ENCODE data around the gene P3H4.
"Not testable (repeated sequence)": the region's sequence is repeated elsewhere in the genome, so short reads cannot be mapped to it uniquely, and the experiment has no call there.

P3H4 gene, protein sequence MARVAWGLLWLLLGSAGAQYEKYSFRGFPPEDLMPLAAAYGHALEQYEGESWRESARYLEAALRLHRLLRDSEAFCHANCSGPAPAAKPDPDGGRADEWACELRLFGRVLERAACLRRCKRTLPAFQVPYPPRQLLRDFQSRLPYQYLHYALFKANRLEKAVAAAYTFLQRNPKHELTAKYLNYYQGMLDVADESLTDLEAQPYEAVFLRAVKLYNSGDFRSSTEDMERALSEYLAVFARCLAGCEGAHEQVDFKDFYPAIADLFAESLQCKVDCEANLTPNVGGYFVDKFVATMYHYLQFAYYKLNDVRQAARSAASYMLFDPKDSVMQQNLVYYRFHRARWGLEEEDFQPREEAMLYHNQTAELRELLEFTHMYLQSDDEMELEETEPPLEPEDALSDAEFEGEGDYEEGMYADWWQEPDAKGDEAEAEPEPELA

DNA sequence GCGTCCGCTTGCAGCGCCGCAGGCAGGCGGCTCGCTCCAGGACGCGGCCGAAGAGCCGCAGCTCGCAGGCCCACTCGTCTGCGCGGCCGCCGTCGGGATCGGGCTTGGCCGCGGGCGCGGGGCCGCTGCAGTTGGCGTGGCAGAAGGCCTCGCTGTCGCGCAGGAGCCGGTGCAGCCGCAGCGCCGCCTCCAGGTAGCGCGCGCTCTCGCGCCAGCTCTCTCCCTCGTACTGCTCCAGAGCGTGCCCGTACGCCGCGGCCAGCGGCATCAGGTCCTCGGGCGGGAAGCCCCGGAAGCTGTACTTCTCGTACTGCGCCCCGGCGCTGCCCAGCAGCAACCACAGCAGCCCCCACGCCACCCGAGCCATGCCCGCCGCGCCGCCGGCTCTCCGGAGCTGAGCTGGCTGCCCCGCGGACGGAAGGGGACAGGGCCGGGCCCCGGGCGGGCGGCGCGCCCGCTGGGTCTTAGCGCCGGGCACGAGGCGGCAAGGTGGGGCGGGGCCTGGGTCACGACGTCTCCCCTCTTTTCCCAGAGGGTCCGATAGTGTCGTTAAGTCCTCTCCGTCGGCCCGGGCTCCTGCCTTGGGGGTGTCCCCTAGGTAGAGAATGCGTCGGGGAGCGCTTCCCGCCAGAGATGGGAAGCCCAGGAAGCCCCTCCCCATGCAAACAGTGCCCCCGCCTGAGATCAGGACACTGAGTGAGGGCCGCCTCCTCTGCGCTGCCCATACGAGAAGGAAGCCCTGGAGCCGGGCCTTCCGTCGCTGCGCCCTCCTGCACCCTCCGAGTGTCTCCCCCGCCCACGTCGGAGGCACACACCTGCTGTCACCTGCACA lies at the start of gene P3H4:
TSS of gene P3H4 (minus strand) at position 401 of the 832 bp plus-strand sequence. CDS start at position 367, 34 bp downstream.
- peak; percentile 61 to 62 for DNase-seq

DNA sequence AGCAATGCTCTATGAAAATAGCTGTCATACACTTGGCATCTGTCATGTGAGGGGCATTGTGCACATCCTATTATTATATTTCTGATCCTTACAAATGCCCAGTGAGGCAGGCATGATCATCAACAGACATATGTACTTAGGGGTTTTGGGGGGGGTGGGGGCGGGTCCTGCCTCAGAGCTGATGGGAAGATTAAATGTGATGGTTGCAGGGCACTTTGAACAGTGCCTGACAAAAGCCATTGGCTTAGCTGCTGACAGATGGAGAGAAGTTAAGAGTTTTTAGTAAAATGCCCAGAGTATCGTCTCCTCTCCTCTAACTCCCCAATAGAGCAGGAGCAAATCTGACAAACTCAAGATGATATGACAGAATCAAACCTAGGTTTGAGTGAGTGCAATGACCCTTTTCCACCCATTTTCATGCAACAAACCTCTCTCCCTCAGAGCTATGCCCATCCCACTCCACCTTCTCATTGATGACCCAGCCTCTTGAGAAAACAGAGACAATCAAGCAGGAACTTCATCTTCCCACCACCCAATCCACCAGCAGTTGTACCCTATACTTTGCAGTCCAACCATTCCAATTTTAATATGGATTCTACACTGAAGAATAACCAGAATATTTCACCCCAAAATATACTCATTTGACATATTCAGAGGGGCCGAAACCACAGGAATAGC lies 48.6 kb upstream of the P3H4 start:
- DNase-seq: no peak

DNA sequence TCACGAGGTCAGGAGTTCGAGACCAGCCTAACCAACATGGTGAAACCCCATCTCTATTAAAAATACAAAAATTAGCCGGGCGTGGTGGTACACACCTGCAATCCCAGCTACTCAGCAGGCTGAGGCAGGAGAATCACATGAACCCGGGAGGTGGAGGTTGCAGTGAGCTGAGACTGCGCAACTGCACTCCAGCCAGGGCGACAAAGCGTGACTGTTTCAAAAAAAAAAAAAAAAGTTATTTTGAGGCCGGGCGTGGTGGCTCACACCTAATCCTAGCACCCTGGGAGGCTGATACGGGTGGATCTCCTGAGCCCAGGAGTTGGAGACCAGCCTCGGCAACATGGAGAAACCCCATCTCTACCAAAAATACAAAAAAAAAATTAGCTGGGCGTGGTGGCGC lies 39.6 kb upstream of the P3H4 start:
- not testable (repeated sequence) for DNase-seq

DNA sequence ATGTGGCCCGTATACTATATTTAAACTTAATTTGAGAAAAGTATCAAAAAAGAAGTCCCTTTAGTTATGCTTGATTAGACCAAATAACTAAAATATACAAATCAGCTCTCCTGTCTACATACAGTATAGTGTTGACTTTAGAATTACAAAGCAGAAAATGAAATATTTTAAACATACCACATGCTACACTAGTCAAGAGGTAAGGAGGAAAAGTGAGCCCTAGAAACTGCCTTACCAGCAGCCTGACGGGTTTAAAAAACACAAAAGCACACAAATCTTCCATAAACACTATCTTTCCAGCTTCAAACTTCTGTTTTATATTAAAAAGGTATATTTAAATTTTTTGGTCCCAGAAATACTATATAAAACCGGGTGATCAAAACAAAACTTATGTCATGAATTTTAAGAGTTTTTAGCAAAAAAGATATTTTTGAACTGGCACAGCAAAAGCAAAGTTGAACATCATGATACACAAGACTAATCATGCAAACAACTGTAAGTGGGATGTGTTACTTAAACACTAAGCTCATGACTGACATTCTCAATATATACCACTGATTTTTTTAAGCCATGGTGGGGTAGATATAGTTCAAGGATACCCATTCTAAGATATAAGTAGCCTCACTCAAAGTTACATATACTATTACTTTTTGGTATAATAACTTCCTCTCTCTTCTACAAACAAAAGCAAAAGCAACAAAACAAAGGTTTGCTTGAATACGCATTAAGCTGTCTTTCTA lies 37.7 kb upstream of the P3H4 start:
- no peak for DNase-seq

GRCh38 chr17:41848788-41849187 lies 37.0 kb upstream of the P3H4 start:
- DNase-seq: no peak

DNA sequence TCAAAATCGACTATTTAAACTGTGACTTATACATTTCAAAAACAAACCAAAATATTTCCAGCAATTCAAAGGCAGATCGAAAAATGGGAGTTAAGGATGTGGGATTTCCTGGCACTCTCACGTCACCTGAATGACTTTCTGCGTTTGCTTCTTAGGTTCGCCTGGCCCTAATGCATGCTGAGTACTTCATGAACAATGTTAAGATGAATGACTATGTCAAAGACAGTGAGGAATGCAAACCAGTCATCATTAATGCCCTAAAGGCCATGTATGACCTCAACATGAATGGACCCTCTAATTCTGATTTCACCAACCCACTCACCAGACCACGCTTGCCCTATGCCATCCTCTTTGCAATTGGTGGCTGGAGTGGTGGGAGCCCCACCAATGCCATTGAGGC lies 33.2 kb upstream of the P3H4 start:
- DNase-seq: no peak

- not testable (repeated sequence) for DNase-seq
Measured at GRCh38 chr17:41840781-41841180, 29.0 kb upstream of the P3H4 start.

DNA sequence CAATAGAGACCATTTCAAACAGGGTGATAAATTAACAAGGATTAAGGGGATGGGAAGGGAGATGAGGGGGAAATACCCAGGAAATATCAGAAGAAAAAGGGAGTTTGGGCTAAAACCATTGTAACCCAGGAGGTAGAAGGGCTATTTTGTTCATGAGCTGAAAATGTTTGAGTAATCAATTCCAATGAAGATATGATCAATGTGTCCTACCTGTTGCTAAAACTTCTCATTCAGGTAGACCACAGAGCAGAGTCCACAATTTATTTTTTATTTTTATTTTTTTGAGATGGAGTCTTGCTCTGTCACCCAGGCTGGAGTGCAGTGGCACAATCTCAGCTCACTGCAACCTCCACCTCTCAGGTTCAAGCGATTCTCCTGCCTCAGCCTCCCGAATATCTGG lies 27.7 kb upstream of the P3H4 start:
- DNase-seq: not testable (repeated sequence)

DNA sequence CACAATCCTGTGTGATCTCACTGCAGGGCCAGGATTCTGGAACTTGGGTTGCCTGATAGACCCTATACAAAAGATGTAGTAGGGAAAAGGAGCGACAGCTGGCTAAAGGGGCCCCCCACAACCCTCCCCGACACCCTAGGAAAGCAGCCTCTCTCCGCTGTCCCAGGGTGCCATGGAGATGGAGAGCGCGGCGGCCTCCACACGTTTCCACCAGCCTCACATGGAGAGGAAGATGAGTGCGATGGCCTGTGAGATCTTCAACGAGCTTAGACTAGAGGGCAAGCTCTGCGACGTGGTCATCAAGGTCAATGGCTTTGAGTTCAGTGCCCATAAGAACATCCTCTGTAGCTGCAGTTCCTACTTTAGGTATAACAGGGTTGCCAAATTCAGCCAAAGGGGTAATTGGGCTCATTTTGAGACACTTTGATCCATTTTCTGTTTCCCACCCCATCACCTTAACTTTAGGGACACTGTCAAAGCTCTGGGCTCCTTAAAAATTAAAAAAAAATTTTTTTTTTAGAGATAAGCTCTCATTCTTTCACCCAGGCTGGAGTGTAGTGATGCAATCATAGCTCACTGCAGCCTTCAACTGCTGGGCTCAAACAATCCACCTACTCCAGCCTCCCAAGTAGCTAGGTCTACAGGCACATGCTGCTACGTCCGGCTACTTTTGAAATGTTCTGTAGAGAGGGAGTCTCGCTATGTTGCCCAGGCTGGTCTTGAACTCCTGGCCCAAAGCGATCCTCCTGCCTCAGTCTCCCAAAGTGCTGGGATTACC lies 26.2 kb upstream of the P3H4 start, which contains the start of gene KLHL10:
TSS of gene KLHL10 (plus strand) at position 65 of the 778 bp plus-strand sequence. CDS start at position 173, 108 bp downstream.
- no peak for DNase-seq

GRCh38 chr17:41836550-41837196 lies 24.9 kb upstream of the P3H4 start:
- DNase-seq: no peak

DNA sequence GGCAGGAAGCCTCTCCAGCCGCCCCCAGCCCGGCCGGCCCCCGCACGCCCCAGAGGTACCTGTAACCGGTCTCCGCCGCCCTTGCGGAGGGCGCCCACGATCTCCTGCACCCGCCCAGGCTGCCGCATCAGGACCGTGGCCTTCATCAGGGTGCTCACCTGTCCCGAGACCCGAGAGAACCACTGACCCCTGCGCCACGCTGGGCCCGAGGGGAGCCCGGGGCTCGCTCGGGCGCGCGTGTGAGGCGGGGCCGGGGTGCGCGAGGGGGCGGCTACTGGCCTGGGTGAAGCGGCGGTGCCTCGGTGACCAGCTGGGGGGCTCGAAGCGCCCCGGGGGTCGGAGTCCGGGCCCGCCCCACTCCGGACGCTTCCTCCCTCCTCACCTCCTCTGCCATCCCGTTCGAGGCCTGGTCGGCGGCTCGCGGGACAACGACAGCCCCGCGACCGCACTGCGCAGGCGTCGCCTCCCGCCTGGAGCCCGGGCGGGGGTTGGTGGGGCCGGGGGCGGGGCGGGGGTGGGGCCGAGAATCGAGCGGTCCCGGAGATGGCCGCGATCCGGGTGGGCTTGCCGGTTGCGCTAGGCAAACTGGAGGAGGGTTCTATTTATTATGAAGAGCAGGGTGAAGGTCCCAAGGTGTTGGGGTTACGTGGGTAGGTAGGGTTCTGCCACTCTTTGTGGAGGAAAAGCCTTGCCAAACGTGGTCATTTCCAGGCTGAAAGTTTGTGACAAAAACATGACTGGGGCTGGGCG lies 24.2 kb upstream of the P3H4 start, which contains the start of gene NT5C3B:
TSS of gene NT5C3B (minus strand) at position 433 of the 750 bp plus-strand sequence. CDS start at position 394, 39 bp downstream.
- peak; percentile 39 to 41 for DNase-seq

DNA sequence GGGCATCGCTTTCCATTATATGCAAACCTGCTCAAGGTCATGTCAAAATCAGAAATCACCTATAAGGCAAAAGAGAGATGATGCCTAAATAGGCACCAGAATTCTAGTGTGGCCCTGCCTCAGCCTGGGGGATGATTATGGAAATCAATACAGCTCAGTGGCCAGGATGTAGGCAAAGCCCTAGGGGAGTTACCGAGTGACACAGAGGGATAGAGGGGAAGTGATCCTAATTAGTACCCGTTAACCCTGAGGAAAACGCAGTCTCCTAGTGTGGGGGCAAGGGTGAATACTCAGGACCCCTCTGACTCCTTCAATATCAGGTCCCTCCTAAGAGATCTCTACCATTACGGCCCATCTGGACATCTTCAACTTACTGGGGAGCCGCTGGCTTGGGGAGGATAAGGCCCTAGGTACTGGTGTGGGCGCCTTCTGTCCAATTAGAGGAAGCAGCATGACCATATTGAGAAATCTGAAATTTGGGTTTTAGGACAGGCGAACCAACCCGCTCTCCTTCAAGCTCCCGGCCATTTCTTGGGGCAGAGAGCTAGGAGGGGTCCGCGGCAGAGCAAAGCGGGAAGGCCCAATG lies 23.6 kb upstream of the P3H4 start:
- no peak for DNase-seq

DNA sequence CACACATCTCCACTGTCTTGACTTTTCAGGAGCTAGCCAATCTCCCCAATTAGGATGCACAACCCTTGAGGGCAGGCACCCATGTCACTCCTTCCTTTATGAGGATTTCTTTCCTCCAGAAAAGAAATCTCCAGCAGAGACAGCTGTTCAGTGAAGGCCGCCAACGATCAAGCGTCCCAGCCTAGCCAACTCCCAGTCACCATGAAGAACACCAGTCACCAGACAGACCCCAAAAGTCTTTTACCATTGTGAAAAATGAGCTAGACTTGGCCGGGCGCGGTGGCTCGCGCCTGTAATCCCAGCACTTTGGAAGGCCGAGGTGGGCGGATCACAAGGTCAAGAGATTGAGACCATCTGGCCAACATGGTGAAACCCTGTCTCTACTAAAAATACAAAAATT lies 18.2 kb upstream of the P3H4 start:
- DNase-seq: not testable (repeated sequence)

- DNase-seq: no peak
Measured at GRCh38 chr17:41825175-41825845, 13.6 kb upstream of the P3H4 start.

GRCh38 chr17:41824086-41824485 lies 12.3 kb upstream of the P3H4 start:
- DNase-seq: no peak

- no peak for DNase-seq
Measured at GRCh38 chr17:41823580-41823979, 11.8 kb upstream of the P3H4 start.

DNA sequence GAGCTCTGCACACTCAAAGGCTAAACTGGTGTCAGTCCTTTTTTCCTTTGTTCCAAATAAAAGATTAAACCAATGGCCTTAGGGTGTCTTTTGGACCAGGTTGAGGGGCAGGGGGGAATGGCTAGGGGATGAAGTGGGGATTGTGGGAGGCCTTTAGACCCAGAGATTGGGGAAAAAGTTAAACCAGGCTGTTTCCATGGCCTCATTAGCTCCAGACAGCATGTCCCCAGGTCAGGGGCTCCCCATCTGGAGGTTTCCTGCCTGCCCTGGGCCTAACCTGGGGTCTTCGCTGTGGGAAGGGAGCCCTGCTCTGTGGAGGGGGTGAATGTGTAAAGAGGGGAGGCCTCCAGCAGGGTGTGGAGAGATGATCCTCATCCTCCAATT lies 11.4 kb upstream of the P3H4 start:
- no peak for DNase-seq

- no peak for DNase-seq
Measured at GRCh38 chr17:41822216-41823140, 10.7 kb upstream of the P3H4 start.
